Loucy (cell line): Measurements from ENCODE around the gene SLC5A3.

Experiments
- H2AFZ ChIP-seq: fragments of 200-600 bp; sonication (generic); 2 replicates; pipeline ENCODE4 v1.6.0; 2016; ENCODE audit warnings: antibody characterized with exemption, mild to moderate bottlenecking, low read length, moderate library complexity
- H3F3A ChIP-seq: fragments of 200-600 bp; 2 replicates; pipeline ENCODE4 v1.6.0; 2016; ENCODE audit warnings: antibody characterized with exemption, low read depth, mild to moderate bottlenecking
- H3K27me3 ChIP-seq: fragments of 200-600 bp; sonication (generic); 2 replicates; pipeline ENCODE4 v1.6.1; 2014; ENCODE audit warnings: low read length, mild to moderate bottlenecking; ENCODE audit not compliant: insufficient read depth, poor library complexity, severe bottlenecking
- H3K36me3 ChIP-seq: fragments of 200-600 bp; sonication (generic); 2 replicates; pipeline ENCODE4 v1.6.1; 2016; ENCODE audit warnings: low read length; ENCODE audit not compliant: insufficient read depth
- H3K4me1 ChIP-seq: fragments of 200-600 bp; sonication (generic); 2 replicates; pipeline ENCODE4 v1.5.1; 2014; ENCODE audit warnings: low read length, mild to moderate bottlenecking; ENCODE audit not compliant: insufficient read depth, poor library complexity, severe bottlenecking
- H3K4me2 ChIP-seq: fragments of 200-600 bp; sonication (generic); 2 replicates; pipeline ENCODE4 v1.6.0; 2014; ENCODE audit warnings: antibody characterized with exemption, low read length, low read depth, mild to moderate bottlenecking; ENCODE audit not compliant: poor library complexity, severe bottlenecking
- H3K4me3 ChIP-seq: fragments of 200-600 bp; sonication (generic); 2 replicates; pipeline ENCODE4 v1.5.1; 2014; ENCODE audit warnings: low read length, mild to moderate bottlenecking, mixed read lengths; ENCODE audit not compliant: poor library complexity, severe bottlenecking
- H3K79me2 ChIP-seq: fragments of 200-600 bp; sonication (generic); 2 replicates; pipeline ENCODE4 v1.6.1; 2014; ENCODE audit warnings: low read length; ENCODE audit not compliant: insufficient read depth
- H3K9ac ChIP-seq: fragments of 200-600 bp; sonication (generic); 2 replicates; pipeline ENCODE4 v1.6.0; 2014; ENCODE audit warnings: mild to moderate bottlenecking, low read depth, low read length, moderate library complexity; ENCODE audit not compliant: poor library complexity, severe bottlenecking
- H3K9me2 ChIP-seq: fragments of 200-600 bp; sonication (generic); replicated peaks from 2 replicates; pipeline ENCODE4 v1.6.1; 2016; ENCODE audit warnings: low read depth, low read length, mixed read lengths
- H3K9me3 ChIP-seq: fragments of 200-600 bp; sonication (generic); 2 replicates; pipeline ENCODE4 v1.6.1; 2014; ENCODE audit warnings: mild to moderate bottlenecking, antibody characterized with exemption, low read length, low read depth; ENCODE audit not compliant: insufficient read depth
- H4K20me1 ChIP-seq: fragments of 200-600 bp; sonication (generic); 2 replicates; pipeline ENCODE4 v1.6.0; 2014; ENCODE audit warnings: antibody characterized with exemption, low read length, mild to moderate bottlenecking; ENCODE audit not compliant: insufficient read depth, poor library complexity, severe bottlenecking
- EZH2phosphoT487 ChIP-seq: fragments of 200-600 bp; IDR thresholded peaks from 2 replicates; pipeline ENCODE4 v1.6.1; 2018; ENCODE audit warnings: antibody characterized with exemption, mild to moderate bottlenecking, moderate library complexity, borderline replicate concordance
- TF ChIP-seq, protein P1 (sequence below): fragments of 200-600 bp; sonication (generic); conservative IDR thresholded peaks from 2 replicates; pipeline ENCODE4 v1.5.1; 2014; ENCODE audit warnings: mild to moderate bottlenecking, antibody characterized with exemption, low read length

The SLC5A3 gene

DNA sequence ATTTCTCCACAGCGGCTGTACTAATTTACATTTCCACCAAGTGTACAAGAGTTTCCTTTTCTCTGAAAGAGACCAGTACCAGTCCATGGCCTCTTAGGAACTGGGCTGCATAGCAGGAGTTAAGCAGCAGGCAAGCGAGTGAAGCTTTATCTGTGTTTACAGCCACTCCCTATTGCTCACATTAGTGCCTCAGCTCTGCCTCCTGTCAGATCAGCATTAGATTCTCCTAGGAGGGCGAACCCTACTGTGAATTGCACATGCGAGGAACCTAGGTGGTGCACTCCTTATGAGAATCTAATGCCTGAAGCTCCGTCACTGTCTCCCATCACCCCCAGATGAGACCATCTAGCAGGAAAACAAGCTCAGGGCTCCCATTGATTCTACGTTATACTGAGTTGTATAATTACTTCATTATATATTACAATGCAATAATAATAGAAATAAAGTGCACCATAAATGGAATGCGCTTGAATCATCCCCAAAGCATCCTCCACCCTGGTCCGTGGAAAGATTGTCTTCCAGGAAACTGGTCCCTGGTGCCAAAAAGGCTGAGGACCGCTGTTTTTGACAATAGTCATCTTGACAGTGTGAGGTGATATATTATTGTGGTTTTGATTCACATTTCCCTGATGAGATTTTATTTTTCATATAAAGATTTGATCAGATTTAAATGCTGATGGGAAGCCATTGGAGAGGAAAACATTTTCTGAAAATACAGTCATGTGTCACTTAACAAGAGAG lies 45.5 kb upstream of the SLC5A3 start:
- Histone ChIP-seq H3K4me1 (peaks cover 16% of the 10 kb centered on the region), H3K27me3 (no peaks in the 10 kb centered on the region), H3F3A (no peaks in the 10 kb centered on the region), H3K36me3 (no peaks in the 10 kb centered on the region), H3K9me3 (no peaks in the 10 kb centered on the region), H3K9ac (no peak overlapping the region), H2AFZ (no peak overlapping the region), H3K4me3 (no peak overlapping the region), H3K79me2 (no peaks in the 10 kb centered on the region), H4K20me1 (no peaks in the 10 kb centered on the region), H3K4me2 (no peak overlapping the region), H3K9me2 (no peaks in the 10 kb centered on the region)
- TF ChIP-seq, protein P1, sequence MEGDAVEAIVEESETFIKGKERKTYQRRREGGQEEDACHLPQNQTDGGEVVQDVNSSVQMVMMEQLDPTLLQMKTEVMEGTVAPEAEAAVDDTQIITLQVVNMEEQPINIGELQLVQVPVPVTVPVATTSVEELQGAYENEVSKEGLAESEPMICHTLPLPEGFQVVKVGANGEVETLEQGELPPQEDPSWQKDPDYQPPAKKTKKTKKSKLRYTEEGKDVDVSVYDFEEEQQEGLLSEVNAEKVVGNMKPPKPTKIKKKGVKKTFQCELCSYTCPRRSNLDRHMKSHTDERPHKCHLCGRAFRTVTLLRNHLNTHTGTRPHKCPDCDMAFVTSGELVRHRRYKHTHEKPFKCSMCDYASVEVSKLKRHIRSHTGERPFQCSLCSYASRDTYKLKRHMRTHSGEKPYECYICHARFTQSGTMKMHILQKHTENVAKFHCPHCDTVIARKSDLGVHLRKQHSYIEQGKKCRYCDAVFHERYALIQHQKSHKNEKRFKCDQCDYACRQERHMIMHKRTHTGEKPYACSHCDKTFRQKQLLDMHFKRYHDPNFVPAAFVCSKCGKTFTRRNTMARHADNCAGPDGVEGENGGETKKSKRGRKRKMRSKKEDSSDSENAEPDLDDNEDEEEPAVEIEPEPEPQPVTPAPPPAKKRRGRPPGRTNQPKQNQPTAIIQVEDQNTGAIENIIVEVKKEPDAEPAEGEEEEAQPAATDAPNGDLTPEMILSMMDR: no peak
- no peak for TF ChIP-seq EZH2phosphoT487

DNA sequence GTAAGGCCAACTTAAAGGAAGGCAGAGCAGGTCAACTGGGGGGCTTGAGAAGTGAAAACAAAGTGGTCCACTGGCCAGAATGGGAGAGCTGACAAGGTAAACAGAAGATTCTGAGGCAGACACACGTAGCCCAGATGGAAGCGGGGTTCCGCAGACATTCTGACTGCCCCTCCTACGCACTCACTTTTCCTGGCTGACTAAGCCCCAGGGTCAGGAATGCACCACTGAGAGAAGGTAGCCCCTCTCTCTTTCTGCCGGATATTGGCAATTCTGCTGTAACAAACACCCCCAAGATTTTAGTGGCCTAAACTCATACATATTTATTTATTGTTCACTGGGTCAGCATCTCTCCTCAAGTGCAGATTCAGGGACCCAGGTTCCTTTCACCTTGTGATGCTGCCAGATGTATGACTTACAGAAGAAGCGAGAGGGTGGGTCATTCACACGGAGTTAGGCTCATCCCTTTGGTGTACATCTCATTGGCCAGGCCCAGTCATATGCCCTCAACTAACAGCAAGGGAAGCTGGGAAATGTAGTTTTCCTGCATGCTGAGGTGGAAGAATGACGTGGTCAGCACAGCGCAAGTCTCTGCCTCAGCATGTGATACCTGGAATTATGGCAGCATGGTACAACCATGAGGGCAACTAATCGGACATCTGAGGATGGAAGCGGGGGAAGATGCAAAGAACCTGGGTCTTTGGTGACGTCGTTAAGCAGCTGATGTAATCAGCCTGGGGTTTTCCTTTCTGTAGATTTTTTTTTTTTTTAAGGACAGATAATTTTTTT lies 43.4 kb upstream of the SLC5A3 start:
- H3K27me3 ChIP-seq: no peaks in the 10 kb centered on the region
- peaks cover 7% of the 10 kb centered on the region for H3K4me1 ChIP-seq
- no peak overlapping the region for H2AFZ ChIP-seq
- H3K79me2 ChIP-seq: no peaks in the 10 kb centered on the region
- TF ChIP-seq EZH2phosphoT487: no peak
- TF ChIP-seq, protein P1: no peak
- no peaks in the 10 kb centered on the region for H3K9me3 ChIP-seq
- H3K4me2 ChIP-seq: no peak overlapping the region
- no peaks in the 10 kb centered on the region for H4K20me1 ChIP-seq
- H3K4me3 ChIP-seq: no peak overlapping the region
- no peaks in the 10 kb centered on the region for H3K36me3 ChIP-seq
- H3F3A ChIP-seq: no peaks in the 10 kb centered on the region
- no peaks in the 10 kb centered on the region for H3K9me2 ChIP-seq
- no peak overlapping the region for H3K9ac ChIP-seq

DNA sequence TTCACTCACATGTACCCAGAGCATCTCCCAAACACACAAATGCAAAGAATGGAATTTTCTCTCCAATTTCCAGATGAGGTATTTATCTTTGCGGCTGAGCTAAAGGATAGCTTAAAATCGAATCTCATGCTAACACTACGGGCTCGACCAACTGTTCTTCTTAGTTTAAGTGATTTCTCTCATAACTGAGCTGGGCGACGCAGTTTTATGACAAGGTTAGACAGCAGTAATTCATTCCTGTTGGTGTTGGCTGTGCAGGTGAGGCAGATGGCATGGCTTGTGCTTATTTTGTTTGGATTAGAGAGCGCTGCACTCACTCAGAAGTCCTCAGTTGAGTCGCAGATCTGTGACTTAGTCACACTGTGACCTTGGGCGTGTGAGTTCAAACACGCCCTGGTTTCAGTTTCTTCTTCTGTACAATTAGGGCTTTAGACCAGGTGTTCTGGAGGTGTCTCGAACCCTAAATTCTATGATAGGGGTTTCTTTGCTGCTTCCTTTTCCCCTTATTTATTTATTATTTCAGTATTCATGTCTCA lies 41.5 kb upstream of the SLC5A3 start:
- no peak overlapping the region for H2AFZ ChIP-seq
- H3K4me3 ChIP-seq: no peak overlapping the region
- no peak overlapping the region for H3K4me2 ChIP-seq

More for the DNA sequence above, 41.5 kb upstream of the SLC5A3 start:
- Histone ChIP-seq H3K79me2 (no peaks in the 10 kb centered on the region), H3K4me1 (no peaks in the 10 kb centered on the region), H3K9me2 (no peaks in the 10 kb centered on the region), H3K27me3 (no peaks in the 10 kb centered on the region), H3K36me3 (no peaks in the 10 kb centered on the region), H4K20me1 (no peaks in the 10 kb centered on the region), H3F3A (no peaks in the 10 kb centered on the region), H3K9ac (no peak overlapping the region), H3K9me3 (no peaks in the 10 kb centered on the region)
- TF ChIP-seq, protein P1: no peak
- TF ChIP-seq EZH2phosphoT487: no peak
